ENCODE results near the gene PLS3.
A peak's percentile ranks its signal among the peaks of the same experiment; 100 is the strongest.

PLS3 gene

DNA sequence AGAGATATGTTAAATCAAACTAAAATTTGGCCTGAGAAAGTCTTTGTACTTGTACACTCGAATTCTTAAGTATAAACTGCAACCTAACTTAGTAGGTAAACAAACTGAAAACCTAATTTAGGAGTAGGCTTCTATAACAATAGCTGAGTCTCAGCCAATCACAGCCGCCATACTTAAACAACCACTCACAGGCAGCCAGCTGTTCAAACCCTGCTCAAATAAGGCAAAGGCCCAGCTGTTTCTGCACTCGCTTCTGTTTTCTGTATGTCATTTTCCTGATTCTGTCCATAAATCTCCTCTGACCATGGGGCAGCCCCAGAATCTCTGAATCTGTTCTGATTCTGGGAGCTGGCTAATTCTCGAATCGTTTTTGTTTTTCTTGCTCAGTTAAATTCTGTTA is 7.8 kb upstream of the PLS3 start:
- no peaks in the 10 kb centered on the region for H3K36me3 ChIP-seq (replicated peaks)
- no peaks in the 10 kb centered on the region for H3K27me3 ChIP-seq (ENCODE audit: low read depth)
- H3K4me3 ChIP-seq, result no peak overlapping the region
- H3K4me1 ChIP-seq, result peaks cover 3% of the 10 kb centered on the region
- no peaks in the 10 kb centered on the region for H3K9me3 ChIP-seq
- in situ Hi-C loops (cut with MboI; ENCODE audit: low sequenced_read_pairs), result no loop called here
- peak in 1 of 2 experiments; percentile 30 for DNase-seq (ENCODE audit: low spot score in 2 of 2)

DNA sequence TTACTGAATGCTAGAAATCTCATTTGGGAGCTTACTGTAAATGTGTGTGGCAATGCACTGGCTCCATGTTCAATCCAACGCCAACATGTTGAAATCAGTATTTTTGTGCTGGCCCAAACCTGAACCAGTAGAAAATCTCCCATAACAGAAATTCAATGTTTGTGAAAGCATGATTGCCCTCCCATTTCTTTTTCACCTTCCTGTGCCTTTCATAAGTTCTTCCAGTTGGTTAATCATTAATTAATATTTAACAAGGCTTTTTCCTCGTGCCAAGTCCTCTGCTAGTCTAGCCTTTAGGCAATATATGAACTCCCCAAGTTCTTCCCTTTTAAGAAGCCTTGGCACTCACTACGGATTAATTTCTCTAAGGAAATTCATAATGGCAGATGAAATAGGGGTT is 1.3 kb upstream of the PLS3 start:
- no peak for DNase-seq (ENCODE audit: low spot score in 2 of 2)
- Histone ChIP-seq H3K9me3 (no peaks in the 10 kb centered on the region), H3K27me3 (ENCODE audit: low read depth) (no peaks in the 10 kb centered on the region), H3K36me3 (replicated peaks) (no peaks in the 10 kb centered on the region), H3K4me1 (peaks cover 34% of the 10 kb centered on the region), H3K4me3 (no peak overlapping the region)
- in situ Hi-C loops (cut with MboI; ENCODE audit: low sequenced_read_pairs), result no loop called here

- Histone ChIP-seq H3K9me3 (no peaks in the 10 kb centered on the region), H3K36me3 (replicated peaks) (no peaks in the 10 kb centered on the region), H3K27me3 (ENCODE audit: low read depth) (no peaks in the 10 kb centered on the region), H3K4me1 (peaks cover 41% of the 10 kb centered on the region), H3K4me3 (peak overlapping the region; percentile 75)
- DNase-seq (ENCODE audit: low spot score in 2 of 2), result no peak
- in situ Hi-C loops (cut with MboI; ENCODE audit: low sequenced_read_pairs), result no loop called here
These were observed 580 bp upstream of the PLS3 start for GRCh38 chrX:115560211-115560977.

DNA sequence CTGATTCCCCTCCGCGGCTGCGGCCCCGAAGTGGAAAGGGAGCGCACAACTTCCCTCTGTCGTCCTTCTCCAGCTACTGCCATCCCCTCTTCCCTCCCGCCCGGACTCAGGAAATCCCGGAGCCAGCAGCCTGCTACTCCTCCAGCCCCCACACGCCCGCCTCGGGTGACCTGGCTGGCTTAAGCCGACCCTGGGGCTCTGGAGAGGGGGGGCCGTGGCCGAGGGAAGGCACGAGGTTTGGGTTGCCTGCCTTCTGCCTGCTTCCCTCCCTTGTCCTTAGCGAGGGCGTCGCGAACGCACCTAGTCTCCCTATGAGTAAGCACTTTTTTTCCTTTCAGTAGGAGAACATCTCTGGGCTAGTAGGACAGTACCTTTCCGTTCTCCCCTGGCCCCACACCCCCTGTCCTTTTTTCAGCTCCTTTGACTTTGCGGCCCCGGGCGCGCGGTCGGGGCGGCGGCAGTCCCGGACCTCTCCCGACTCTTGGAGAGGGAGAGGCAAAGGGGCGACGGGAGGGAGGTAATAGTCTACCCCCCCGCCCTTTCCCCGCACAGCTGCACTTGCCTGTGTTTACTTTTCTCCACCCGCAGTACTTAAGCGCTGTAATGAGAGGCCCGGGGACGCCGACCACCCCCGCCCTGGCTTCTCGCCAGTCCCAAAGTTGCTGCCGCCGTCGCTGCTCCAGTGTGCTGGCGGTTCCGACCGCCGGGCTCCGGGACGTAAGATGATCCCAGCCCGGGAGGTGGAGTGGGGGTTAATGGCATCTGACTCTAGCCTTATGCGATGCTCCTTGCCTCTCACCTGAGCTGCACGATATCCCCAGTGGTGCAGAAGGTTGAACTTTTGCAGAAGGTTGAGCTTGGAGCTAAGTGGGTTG is 868 bp downstream of the PLS3 start:
- in situ Hi-C loops (cut with MboI; ENCODE audit: low sequenced_read_pairs), result no loop called here
- H3K27me3 ChIP-seq (ENCODE audit: low read depth), result no peaks in the 10 kb centered on the region
- no peaks in the 10 kb centered on the region for H3K36me3 ChIP-seq (replicated peaks)
- peaks cover 50% of the 10 kb centered on the region for H3K4me1 ChIP-seq
- DNase-seq (ENCODE audit: low spot score in 2 of 2), result peak; percentile 43 to 73
- H3K9me3 ChIP-seq, result no peaks in the 10 kb centered on the region
- peak overlapping the region; percentile 75 for H3K4me3 ChIP-seq

DNA sequence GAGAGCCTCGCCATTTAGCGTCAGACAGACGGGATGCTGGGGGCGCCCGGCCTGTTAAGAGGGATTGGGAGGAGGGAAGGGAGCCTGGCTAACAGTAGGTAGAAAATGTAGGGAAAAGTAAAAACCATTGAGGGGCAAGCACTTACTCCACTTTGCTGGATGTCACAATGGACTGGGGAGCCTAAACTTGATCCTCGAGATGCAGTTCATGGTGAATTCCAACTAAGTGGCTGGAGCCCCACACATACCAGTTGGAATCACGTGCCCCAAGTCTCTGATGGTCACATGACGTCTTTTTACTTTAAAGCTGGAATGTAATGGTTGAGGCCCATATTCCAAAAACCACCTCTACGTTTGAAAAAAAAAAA is 1.5 kb downstream of the PLS3 start:
- DNase-seq (ENCODE audit: low spot score in 2 of 2), result peak; percentile 62 to 76
- H3K4me1 ChIP-seq, result peaks cover 52% of the 10 kb centered on the region

DNA sequence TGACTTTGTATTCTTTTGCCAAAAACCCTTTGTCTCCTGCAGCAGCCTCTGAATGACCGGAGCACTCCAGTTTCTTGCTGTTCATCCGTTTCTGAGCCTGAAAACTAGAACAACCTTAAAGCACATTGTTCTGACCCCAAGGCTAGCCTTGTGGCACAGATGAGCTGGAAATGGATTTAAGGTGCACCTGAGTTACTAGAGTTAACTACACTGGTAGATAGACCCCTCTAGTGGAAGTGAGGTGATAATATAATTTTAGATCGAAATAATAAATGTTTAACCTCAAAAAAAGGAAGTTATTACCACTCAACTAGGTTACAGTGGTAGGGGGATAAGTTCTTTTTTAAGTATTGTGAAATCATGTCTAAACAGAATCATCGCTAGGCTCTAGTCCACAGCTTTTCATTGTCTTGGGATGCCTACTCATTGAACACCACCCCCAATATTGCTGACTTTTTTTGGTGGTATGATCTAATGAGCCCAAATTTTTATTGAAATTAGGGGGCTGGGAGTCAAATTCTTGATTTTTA is 2.7 kb downstream of the PLS3 start:
- H3K9me3 ChIP-seq, result no peaks in the 10 kb centered on the region
- no peaks in the 10 kb centered on the region for H3K27me3 ChIP-seq (ENCODE audit: low read depth)
- H3K36me3 ChIP-seq (replicated peaks), result 0 out of 2 replicates have a peak, but pooled peaks cover 3% of the 10 kb centered on the region
- H3K4me1 ChIP-seq, result peaks cover 52% of the 10 kb centered on the region
- in situ Hi-C loops (cut with MboI; ENCODE audit: low sequenced_read_pairs), result no loop called here
- no peak for DNase-seq (ENCODE audit: low spot score in 2 of 2)
- no peak overlapping the region for H3K4me3 ChIP-seq

More for the DNA sequence above, 1.5 kb downstream of the PLS3 start:
- Histone ChIP-seq H3K9me3 (no peaks in the 10 kb centered on the region), H3K36me3 (replicated peaks) (no peaks in the 10 kb centered on the region), H3K4me3 (peak overlapping the region; percentile 75), H3K27me3 (ENCODE audit: low read depth) (no peaks in the 10 kb centered on the region)
- in situ Hi-C loops (cut with MboI; ENCODE audit: low sequenced_read_pairs), result no loop called here

- Histone ChIP-seq H3K9me3 (no peaks in the 10 kb centered on the region), H3K4me3 (no peak overlapping the region), H3K36me3 (replicated peaks) (0 out of 2 replicates have a peak, but pooled peaks cover 3% of the 10 kb centered on the region), H3K4me1 (peaks cover 52% of the 10 kb centered on the region), H3K27me3 (ENCODE audit: low read depth) (no peaks in the 10 kb centered on the region)
- in situ Hi-C loops (cut with MboI; ENCODE audit: low sequenced_read_pairs), result no loop called here
- DNase-seq (ENCODE audit: low spot score in 2 of 2), result no peak
These were observed 3.3 kb downstream of the PLS3 start for GRCh38 chrX:115564243-115564642.

DNA sequence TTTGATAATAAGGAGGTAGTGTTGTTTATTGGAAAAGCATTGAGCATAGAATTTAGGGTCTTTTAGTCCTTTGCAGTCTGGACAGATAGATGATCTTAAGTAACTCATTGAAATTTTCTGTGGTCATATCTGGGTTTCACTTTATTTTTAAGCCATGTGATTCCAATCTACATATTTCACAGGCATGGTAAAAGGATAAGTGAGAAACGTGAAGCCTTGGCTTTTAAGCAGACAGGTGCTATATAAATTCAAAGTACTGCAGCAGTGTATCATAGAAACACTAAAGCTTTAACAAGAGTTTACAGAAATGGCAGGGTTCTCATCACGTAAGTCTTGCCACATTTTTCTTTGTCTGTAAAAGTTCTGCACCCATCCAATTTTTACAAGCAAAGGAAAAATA is 4.9 kb downstream of the PLS3 start:
- H3K4me1 ChIP-seq, result peaks cover 43% of the 10 kb centered on the region
- DNase-seq (ENCODE audit: low spot score in 2 of 2), result peak in 1 of 2 experiments; percentile 68
- H3K9me3 ChIP-seq, result no peaks in the 10 kb centered on the region
- H3K4me3 ChIP-seq, result peak overlapping the region; percentile 1; the same call in 1 of the 2 replicates
- H3K27me3 ChIP-seq (ENCODE audit: low read depth), result no peaks in the 10 kb centered on the region
- 0 out of 2 replicates have a peak, but pooled peaks cover 3% of the 10 kb centered on the region for H3K36me3 ChIP-seq (replicated peaks)
- in situ Hi-C loops (cut with MboI; ENCODE audit: low sequenced_read_pairs), result no loop called here

DNA sequence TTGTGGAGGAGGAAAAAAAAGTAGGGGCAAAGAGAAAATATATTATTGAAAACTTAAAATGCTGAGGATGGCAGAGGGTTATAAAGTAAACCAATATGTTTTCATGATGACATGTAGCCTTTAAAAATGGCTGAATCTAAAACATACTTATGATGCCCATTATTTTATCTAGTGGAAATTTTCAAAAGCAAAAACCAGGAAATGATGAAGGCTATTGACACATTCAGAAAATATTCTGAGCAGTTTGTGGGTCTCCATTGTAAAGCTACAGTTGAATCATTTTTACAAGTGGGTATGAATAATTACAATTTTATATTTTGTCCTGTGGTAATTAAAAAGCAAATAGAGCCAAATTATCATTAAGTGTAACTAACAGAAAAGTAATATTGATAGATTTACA is 10.7 kb downstream of the PLS3 start:
- Histone ChIP-seq H3K27me3 (ENCODE audit: low read depth) (no peaks in the 10 kb centered on the region), H3K4me1 (peaks cover 7% of the 10 kb centered on the region), H3K36me3 (replicated peaks) (peaks cover 8% of the 10 kb centered on the region), H3K4me3 (no peak overlapping the region), H3K9me3 (no peaks in the 10 kb centered on the region)
- DNase-seq (ENCODE audit: low spot score in 2 of 2), result no peak
- in situ Hi-C loops (cut with MboI; ENCODE audit: low sequenced_read_pairs), result no loop called here

- Histone ChIP-seq H3K27me3 (ENCODE audit: low read depth) (no peaks in the 10 kb centered on the region), H3K36me3 (replicated peaks) (peaks cover 9% of the 10 kb centered on the region), H3K4me1 (peaks cover 4% of the 10 kb centered on the region), H3K9me3 (no peaks in the 10 kb centered on the region), H3K4me3 (no peak overlapping the region)
- no peak for DNase-seq (ENCODE audit: low spot score in 2 of 2)
- in situ Hi-C loops (cut with MboI; ENCODE audit: low sequenced_read_pairs), result no loop called here
These were observed 12.2 kb downstream of the PLS3 start for GRCh38 chrX:115573185-115573584.

GRCh38 chrX:115576676-115577075 is 15.7 kb downstream of the PLS3 start:
- Histone ChIP-seq H3K4me3 (no peak overlapping the region), H3K9me3 (no peaks in the 10 kb centered on the region), H3K27me3 (ENCODE audit: low read depth) (no peaks in the 10 kb centered on the region), H3K36me3 (replicated peaks) (peaks cover 15% of the 10 kb centered on the region), H3K4me1 (peaks cover 30% of the 10 kb centered on the region)
- in situ Hi-C loops (cut with MboI; ENCODE audit: low sequenced_read_pairs), result no loop called here
- DNase-seq (ENCODE audit: low spot score in 2 of 2), result no peak

GRCh38 chrX:115579327-115579726 is 18.4 kb downstream of the PLS3 start:
- DNase-seq (ENCODE audit: low spot score in 2 of 2), result no peak
- H3K4me3 ChIP-seq, result no peak overlapping the region
- no peaks in the 10 kb centered on the region for H3K9me3 ChIP-seq
- H3K27me3 ChIP-seq (ENCODE audit: low read depth), result no peaks in the 10 kb centered on the region
- H3K36me3 ChIP-seq (replicated peaks), result peaks cover 15% of the 10 kb centered on the region
- in situ Hi-C loops (cut with MboI; ENCODE audit: low sequenced_read_pairs), result no loop called here
- H3K4me1 ChIP-seq, result peaks cover 46% of the 10 kb centered on the region

GRCh38 chrX:115579786-115580294 is 18.9 kb downstream of the PLS3 start:
- H3K4me3 ChIP-seq, result no peak overlapping the region
- peaks cover 13% of the 10 kb centered on the region for H3K36me3 ChIP-seq (replicated peaks)
- in situ Hi-C loops (cut with MboI; ENCODE audit: low sequenced_read_pairs), result no loop called here
- no peaks in the 10 kb centered on the region for H3K9me3 ChIP-seq
- DNase-seq (ENCODE audit: low spot score in 2 of 2), result peak; percentile 58 to 76
- no peaks in the 10 kb centered on the region for H3K27me3 ChIP-seq (ENCODE audit: low read depth)
- H3K4me1 ChIP-seq, result peaks cover 51% of the 10 kb centered on the region
